GM21381 (cell line): ENCODE measurements around the gene DACH2.

ENCODE experiments used
- ATAC-seq: cut with Tn5 transposase; IDR thresholded peaks from one replicate; pipeline ENCODE4 v1.9.1; 2021; ENCODE audit warnings: mild to moderate bottlenecking, moderate library complexity; ENCODE audit not compliant: unreplicated experiment

DACH2 gene

DNA sequence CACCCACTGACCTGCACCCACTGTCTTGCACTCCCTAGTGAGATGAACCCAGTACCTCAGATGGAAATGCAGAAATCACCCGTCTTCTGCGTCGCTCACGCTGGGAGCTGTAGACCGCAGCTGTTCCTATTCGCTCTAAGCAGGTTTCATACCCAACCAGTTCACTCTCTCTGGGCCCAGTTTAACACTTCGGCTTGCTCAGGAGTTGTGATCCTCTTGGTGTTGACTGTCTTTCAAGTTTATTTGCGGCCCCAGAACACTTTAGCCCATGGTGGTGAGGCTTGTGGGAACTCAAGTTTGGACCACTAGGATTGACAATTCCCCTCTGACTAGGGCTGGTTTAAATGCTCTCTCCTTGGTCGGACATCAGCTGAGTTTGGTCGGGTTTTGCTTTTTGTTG, 147.0 kb downstream of the DACH2 start:
- no peak for ATAC-seq

DNA sequence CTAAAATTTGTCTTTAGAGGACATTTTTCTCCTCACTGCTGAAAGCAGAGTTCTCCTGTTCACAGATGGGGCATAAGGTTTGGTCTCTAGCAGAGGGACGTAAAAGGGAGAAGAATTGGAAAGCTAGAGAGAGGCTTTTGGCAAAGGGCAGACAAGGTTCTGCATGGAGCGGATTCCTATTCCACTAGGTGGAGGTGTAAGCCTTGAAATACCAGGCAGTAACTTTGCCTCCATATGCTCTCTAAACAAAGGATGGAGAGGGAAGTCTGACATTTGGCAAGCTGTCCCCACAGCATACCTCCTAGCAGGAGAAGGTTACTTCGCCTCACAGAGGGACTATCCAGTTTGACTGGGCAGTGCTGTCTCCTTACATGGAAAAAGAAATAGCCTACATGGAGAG, 174.7 kb downstream of the DACH2 start:
- ATAC-seq = no peak

DNA sequence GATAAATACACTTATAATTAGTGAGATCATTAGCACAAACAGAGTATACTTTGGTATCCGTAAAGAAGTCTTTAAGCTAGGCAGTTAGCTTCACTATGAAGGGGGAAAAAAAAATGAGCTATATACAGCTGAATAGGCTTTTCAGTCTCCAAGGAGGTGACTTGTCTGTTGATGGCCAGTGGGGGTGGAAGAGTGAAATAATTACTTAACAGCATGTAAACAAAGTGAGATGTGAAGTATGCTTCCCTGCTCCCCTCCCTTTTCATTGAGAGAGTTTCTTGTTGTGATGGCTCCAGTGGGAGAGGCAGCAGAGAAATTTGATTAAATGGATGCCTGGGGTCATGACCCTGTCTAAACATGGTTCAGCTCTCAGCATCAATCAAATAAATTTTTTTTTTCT, 180.9 kb downstream of the DACH2 start:
- no peak for ATAC-seq

DNA sequence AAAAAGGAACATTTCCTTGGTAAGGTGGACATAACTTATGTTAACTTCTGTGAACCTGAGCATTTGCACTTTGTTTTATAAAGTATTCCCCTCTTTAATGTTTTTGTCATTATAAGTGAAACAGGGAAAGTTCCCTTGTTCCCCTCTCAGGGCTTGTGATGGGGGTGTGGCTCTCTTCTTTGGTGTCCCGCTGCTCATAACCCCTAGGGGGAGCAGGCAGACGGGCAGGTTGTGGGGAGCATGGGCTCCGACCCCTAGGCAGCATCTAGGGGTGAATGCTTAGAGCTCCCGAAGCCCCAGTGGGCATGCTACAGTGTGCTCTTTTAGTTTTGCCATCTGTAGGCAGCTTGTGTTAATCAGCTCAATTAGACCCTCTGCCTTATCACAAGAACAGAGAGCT, 200.4 kb downstream of the DACH2 start:
- no peak for ATAC-seq

DNA sequence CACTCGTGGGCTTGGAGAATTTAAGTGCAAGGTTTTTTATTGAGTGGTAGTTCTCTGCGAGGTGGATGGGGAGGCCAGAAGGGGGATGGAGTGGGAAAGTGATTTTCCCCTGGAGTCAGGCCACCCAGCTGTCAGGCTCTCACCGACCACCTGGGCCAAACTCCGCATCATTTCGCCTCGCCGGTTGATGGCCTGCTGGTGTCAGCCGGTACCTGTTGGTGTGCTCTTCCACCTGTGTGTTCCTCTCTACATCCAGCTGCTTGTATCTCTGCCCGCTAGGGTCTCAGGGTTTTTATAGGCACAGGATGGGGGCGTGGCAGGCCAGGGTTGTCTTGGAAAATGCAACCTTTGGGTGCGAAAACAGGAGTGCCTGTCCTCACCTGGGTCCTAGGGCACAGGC, 200.9 kb downstream of the DACH2 start:
- no peak for ATAC-seq

DNA sequence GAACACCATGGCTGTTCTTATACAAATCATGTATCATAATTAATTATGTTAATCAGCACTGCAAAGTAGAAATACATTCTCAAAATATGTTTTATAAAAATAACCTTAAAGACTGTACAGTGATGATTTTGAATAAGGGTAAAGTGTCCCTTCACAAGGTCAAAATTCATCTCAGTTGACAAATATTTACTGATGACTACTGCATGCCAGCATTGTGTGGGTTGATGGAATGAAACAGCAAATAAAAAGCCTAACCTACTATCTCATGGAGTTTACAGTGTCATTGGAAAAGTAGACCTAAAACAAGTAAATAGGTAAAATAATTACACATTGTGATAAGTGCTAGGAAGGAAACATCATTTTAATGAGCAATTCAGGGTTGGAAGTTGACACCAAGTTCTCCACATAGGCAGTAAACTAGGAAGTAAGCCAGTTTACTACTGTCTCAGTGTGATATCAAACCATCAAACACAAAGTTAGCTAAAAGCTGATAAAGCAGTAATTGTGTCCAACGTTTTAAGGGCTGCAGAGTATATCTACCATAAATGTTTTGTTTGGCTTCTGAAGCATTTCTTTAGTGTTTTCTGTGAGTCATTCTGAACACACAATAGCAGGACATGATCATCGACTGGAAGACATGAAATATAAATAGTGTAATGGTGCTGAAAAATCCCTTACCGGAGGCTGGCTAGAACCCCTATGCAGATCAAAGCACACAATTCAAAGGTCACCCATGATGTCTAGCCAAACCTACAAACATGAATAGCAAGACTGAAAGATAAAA, 221.8 kb downstream of the DACH2 start:
- ATAC-seq = no peak

DNA sequence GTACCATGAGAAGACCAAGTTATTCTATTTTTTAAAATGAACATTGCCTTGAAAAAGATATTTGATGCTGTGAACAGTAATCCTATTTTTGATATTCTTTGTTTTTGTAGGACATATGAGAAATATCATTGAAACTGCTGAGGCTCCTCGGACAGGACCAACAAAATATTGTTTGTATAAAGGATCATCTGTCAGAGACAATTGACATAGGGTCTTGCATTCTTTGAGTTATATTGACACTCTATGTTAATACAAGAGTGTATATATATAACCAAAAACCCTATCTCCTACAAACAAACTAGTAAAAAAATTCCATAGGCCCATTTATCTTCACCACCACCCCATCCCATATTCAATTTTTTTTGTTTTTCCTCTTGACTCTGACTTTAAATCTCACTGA, 222.7 kb downstream of the DACH2 start:
- ATAC-seq = no peak

DNA sequence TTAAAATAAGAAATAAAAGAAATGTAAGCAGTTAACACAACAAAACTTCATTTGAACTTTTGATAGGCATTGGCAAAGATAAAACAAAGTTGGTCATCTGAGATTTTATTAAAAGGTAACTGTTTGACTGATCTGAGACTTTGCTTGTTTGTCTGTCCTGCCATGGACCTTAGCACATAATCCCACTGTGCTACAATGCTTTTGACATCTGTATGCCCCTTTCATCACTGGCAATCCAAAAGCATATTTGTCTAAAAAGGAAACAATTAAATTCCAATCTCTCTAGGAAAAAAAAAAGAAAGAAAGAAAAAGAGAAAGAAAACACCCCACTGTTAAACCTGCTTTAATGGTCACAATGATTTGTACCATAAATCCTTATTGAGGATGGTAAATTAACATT, 231.0 kb downstream of the DACH2 start:
- ATAC-seq = no peak

DNA sequence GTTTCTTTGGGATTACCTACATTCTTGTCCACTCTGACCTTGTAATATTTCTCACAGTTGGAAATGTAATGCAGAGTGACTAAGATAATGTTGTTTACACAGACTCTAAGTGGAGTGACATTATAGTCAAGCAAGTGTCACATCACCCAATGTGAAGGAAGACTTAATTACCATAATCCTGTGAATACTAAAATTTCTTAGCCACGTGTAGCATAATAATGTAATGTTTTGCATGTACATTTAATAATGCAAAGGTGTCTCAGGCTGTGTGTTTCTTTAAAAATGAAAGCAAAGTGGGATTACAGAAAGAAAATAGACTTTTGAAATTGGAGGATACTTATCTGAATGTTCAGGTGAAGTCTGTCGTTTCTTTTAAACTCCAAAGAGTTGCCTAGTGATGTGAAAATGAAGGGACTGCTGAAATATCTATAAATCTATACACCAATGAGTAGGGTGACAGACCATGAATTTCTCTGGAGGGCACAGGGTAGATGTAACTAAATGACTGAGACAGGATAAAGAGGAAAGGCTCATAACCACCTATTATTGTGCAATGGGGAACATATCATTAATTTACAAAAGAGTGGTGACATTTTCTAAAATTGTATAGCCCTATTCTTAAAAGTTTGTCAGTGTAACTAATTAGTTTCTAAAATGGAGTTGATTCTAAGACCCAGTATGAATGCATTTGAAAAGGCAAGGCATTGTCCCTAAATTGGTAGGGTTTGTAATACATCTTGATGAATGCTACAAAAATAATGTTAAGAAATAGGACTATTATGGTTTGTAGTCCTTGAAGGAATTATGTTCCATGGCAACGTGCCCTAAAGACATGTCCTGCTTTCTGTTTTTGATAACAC, 235.7 kb downstream of the DACH2 start:
- no peak for ATAC-seq

DNA sequence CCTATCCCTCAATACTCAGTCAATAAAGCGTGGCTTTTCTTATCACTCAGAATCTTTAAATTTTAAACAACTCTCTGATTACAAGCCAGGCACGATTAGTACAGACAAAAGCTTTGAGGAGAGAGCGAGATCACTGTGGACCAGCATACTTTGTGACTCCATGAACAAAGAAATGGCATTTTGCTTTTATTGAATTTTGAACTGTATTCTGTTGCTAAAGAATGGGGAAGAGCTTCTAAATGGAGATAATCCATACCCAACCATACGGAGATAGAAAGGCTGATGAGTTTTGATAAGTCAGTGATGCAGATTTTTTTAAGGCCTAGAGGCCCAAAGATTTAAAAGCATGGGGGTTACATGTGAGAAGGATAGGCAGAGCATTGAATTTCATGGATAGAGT, 259.1 kb downstream of the DACH2 start:
- ATAC-seq = no peak

DNA sequence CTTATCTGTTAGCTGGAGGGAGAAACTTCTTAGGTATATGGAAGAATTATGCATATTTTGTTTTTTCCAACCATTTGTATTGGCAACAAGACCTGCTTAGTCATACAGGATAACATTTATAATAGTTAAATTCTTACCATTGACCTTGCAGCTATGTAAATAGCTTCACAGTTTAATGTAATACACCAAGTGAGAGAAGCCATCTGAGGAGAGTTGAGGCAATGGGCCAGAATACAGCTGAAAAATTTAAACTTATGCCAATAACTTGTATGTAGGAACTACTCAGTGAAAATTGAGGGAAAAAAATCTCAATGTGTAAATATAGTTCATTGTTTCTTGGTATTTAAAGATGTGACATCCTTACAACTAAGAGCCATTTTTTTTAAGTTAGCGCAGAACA, 273.5 kb downstream of the DACH2 start:
- ATAC-seq = no peak

DNA sequence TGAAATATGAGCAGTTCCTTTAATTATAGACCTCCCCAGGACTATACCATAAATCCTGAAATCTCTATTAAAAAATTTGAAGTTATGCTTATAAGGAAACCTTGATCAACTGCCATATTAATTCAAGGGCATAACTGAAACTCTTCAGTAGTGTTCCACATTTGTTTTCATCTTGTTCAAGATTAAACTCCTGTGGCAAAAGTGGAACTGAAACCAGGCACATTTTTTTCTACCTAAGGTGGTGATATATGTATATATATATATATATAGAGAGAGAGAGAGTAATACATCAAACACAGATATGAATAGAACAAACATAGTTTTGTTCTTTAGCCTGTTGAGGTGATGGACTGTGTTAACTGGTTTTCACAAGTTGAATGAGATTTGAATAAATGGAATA, 287.9 kb downstream of the DACH2 start:
- ATAC-seq = no peak

DNA sequence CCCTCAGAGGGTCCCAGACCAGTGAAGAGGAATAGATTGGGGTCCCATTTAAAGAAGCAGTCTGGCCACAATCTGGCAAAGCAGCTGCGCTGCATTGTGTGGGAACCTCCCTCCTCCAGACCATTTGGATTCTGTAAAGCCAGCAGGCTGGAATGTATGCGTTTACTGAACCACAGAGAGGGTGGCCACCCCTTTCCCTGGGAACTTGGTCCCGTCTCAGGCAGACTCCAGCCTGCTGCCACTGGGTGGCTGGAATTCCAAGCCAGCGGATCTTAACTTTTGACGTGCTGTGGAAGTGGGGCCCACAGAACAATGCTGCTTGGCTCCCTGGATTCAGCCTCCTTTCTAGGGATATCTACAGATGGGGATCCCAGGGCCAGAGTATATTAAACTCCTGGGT, 307.2 kb downstream of the DACH2 start:
- no peak for ATAC-seq

DNA sequence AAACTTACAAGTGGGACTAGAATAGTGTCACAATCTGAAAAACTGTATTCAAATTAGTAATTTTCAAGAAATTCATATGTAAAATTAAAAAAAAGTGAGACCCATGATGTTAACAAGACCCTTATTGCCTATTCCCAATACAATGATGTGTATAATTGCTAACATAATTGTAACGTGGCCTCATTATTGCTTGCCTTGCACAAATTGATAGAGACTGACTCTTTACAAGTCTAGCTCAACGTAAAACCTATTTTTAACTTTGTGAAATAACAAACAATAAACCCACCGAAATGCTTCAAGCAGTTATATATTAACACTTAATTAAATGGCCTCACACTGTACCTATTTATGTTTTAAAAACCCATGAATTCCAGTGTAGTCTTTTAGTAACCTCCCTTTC, 312.5 kb downstream of the DACH2 start:
- ATAC-seq = no peak

DNA sequence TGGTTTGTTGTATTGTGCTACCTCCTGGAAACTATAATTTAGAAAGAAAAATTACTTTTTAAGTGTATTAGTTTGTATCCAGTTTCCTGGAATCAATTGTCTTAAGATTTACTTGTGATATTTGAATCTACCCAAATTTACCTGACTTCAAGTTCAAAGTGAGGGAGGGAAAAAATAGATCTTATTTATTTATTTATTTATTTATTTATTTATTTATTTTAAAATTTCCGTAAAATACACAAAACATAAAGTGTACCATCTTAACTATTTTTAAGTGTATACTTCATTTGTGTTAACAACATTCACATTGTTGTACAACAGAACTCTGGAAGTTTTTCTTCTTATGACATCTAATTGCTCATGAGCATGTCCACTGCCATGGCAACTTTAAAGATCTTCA, 356.0 kb downstream of the DACH2 start:
- ATAC-seq = no peak

DNA sequence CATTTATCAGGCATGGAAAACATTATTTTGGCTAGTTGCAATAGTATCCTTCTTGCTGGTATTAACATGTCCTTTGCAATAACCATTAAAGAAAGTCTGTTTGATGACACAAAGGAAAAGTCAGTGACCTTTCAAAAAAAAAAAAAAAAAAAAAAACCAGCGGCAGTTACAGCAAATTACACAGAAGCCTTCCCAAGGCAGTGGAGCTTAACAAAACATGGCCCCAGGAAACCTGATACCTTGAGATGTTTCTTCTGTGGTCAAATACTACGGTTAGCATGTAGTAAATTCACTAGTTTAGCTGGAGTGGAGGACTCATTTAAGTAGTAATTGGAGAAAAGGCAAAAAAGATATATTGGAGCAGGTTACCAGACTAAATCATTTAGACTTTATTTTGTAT, 359.1 kb downstream of the DACH2 start:
- ATAC-seq = no peak

DNA sequence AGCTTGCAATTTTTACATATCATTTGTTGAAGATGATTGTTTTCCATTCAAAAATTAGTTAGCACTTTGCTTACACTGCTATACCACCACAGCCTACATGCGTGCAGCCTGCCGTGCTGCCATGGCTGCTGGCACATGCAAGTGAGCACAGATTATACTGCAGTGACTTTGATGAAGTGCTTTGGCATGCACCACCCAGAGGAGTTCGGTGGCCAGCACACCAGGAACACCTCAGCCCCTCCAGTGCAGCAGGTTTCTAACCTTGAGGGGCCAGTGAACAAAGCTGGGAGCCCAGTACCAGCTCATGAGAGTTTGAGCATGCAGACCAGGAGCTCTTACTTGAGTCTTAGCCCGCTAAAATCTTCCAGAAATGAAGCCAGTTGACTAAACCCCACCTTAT, 431.5 kb downstream of the DACH2 start:
- ATAC-seq = no peak

DNA sequence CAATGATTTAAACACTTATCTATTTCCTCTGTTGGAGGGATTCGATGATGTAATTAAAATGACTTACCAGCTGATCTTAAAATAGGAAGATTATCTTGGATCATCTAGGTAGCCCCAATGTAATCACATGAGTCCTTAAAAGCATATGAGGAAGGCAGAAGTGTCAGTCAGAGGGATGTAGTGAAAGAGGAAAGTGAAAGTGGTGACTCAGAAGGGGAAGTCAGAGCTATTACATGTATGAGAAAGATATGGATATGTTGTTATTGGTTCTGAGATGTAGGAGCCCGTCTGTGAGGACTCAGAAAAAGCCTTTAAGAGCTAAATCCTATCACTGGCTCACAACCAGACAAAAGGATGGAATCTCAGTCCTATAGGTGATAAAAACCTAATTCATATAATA, 456.4 kb downstream of the DACH2 start:
- no peak for ATAC-seq

DNA sequence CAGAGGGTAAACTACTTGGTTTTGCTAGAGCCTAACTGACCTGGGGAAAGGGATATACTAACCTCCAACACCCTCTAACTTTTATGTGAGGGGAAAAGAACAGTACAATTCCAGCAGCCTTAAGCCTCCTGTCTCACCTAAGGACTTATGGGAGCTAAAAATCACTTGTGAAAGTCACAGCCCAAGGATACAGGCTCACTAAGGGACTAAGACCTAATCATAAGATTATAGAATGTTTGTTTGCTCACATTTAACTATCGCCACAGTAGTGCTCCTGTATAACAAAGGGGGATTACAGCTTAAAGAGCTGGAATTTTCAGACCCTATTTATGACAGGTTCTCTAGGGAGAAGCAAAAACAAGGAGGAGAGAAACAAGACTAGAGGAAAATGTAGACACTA, 548.7 kb downstream of the DACH2 start:
- ATAC-seq = no peak

DNA sequence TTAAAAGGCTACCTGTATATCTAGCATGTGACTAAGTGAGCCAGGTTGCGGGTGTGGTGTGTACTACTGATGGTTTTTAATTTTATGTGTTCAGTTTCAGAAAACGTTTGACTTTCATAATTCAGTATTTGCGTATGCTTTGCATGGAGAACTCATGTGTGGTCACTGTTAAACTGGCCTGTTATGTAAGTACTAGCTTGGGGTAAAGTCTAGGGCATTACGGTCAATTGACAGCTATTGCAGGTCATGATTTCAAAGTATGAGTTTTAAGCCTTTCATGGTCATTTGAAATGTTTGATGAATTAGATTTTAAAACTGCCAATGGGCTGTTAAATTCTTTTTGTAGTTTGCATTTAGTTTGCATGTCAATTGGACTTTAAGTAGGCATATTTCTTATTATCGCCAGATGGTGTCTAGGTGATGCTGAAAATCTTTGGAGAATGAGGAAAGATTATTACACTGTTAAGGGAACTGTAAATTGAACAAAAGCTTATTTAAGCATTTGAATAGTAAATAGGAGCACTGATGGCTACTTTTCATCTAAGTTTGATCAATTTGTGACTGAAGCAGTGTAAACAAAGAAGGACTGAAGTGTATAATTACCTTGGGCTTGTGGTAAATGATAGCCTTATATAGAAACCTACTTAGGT, 563.4 kb downstream of the DACH2 start:
- no peak for ATAC-seq

DNA sequence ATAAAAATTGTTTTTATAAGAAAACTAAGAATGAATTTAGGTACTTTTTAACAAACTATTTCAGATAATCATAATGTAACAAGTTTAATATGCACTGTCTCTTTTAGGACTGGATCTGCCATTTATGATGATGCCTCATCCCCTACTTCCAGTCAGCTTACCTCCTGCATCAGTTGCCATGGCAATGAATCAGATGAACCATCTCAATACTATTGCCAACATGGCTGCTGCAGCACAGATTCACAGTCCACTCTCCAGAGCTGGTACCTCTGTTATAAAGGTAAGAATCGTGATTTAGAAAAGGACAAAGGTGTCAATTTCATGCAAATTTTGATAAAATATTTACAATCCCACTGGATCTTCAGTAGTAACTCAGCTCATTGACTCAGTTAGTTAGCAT, 566.2 kb downstream of the DACH2 start:
- ATAC-seq = no peak

DNA sequence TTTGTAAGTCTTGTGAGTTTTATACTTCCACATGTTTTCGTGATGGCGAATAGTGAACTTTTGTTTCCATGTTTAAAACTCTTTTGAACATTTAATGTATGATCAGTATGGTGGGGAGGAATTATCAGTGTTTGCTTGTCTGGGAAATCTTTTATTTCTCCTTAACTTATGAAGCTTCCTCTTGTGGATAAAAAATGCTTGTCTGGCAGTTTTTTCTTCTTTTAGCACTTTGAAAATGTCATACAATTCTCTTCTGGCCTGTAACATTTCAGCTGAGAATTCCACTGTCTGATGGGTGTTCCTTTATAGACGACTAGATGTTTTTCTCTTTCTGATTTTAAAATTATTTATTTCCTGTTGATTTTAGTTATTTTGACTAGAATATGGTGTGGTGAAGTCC, 576.0 kb downstream of the DACH2 start:
- no peak for ATAC-seq
